ENCODE results near the gene BIRC7. TPM values are rescaled to one million over a fixed set of nuclear protein-coding genes. Genes with fewer than 3 reads are reported as not detected.
"Not testable (repeated sequence)": the region's sequence is repeated elsewhere in the genome, so short reads cannot be mapped to it uniquely, and the experiment has no call there.

BIRC7 gene
- total RNA-seq, 1 experiment from 2014 or later = not detected

- no peak for DNase-seq
- H3K4me3 ChIP-seq = no peak overlapping the region
- H3K9me3 ChIP-seq = no peaks in the 10 kb centered on the region
- H3K36me3 ChIP-seq = peaks cover 10% of the 10 kb centered on the region
- H3K27me3 ChIP-seq = no peaks in the 10 kb centered on the region; the same call in 1 of the 2 replicates
Observed at GRCh38 chr20:63219447-63219821, 16.3 kb upstream of the BIRC7 start.

- no peak overlapping the region for H3K4me3 ChIP-seq
- no peaks in the 10 kb centered on the region for H3K9me3 ChIP-seq
- no peaks in the 10 kb centered on the region; the same call in 1 of the 2 replicates for H3K27me3 ChIP-seq
- no peak for DNase-seq
- H3K36me3 ChIP-seq = peaks cover 4% of the 10 kb centered on the region
Observed at GRCh38 chr20:63219866-63220521, 15.7 kb upstream of the BIRC7 start.

GRCh38 chr20:63220696-63221399, 14.9 kb upstream of the BIRC7 start:
- no peak for DNase-seq
- Histone ChIP-seq H3K36me3 (no peaks in the 10 kb centered on the region), H3K27me3 (no peaks in the 10 kb centered on the region; the same call in 1 of the 2 replicates), H3K4me3 (no peak overlapping the region), H3K9me3 (no peaks in the 10 kb centered on the region)

GRCh38 chr20:63221400-63222053, 14.2 kb upstream of the BIRC7 start:
- not testable (repeated sequence) for DNase-seq, H3K9me3 ChIP-seq, H3K36me3 ChIP-seq, H3K27me3 ChIP-seq, H3K4me3 ChIP-seq

GRCh38 chr20:63222541-63222940, 13.2 kb upstream of the BIRC7 start:
- DNase-seq = no peak
- Histone ChIP-seq H3K9me3 (no peaks in the 10 kb centered on the region), H3K4me3 (no peak overlapping the region), H3K36me3 (no peaks in the 10 kb centered on the region), H3K27me3 (no peaks in the 10 kb centered on the region; the same call in 1 of the 2 replicates)

GRCh38 chr20:63223121-63223825, 12.4 kb upstream of the BIRC7 start:
- no peak for DNase-seq
- Histone ChIP-seq H3K36me3 (no peaks in the 10 kb centered on the region), H3K4me3 (no peak overlapping the region), H3K9me3 (no peaks in the 10 kb centered on the region), H3K27me3 (no peaks in the 10 kb centered on the region; the same call in 1 of the 2 replicates)

- Histone ChIP-seq H3K4me3 (no peak overlapping the region), H3K27me3 (no peaks in the 10 kb centered on the region; the same call in 1 of the 2 replicates), H3K9me3 (no peaks in the 10 kb centered on the region), H3K36me3 (no peaks in the 10 kb centered on the region)
- DNase-seq = no peak
Observed at GRCh38 chr20:63223826-63224207, 11.9 kb upstream of the BIRC7 start.

GRCh38 chr20:63224412-63225081, 11.2 kb upstream of the BIRC7 start:
- no peaks in the 10 kb centered on the region for H3K36me3 ChIP-seq
- no peaks in the 10 kb centered on the region; the same call in 1 of the 2 replicates for H3K27me3 ChIP-seq
- no peaks in the 10 kb centered on the region for H3K9me3 ChIP-seq
- DNase-seq = no peak
- H3K4me3 ChIP-seq = no peak overlapping the region

GRCh38 chr20:63225082-63225454, 10.6 kb upstream of the BIRC7 start:
- DNase-seq = no peak
- Histone ChIP-seq H3K27me3 (no peaks in the 10 kb centered on the region; the same call in 1 of the 2 replicates), H3K4me3 (no peak overlapping the region), H3K9me3 (no peaks in the 10 kb centered on the region), H3K36me3 (no peaks in the 10 kb centered on the region)

- DNase-seq = no peak
- Histone ChIP-seq H3K36me3 (no peaks in the 10 kb centered on the region), H3K4me3 (no peak overlapping the region), H3K27me3 (no peaks in the 10 kb centered on the region), H3K9me3 (no peaks in the 10 kb centered on the region)
Observed at GRCh38 chr20:63226042-63226943, 9.4 kb upstream of the BIRC7 start.

GRCh38 chr20:63227260-63227659, 8.4 kb upstream of the BIRC7 start:
- Histone ChIP-seq H3K27me3 (no peaks in the 10 kb centered on the region), H3K4me3 (no peak overlapping the region), H3K36me3 (no peaks in the 10 kb centered on the region), H3K9me3 (no peaks in the 10 kb centered on the region)
- no peak for DNase-seq

GRCh38 chr20:63228806-63229205, 6.9 kb upstream of the BIRC7 start:
- no peak for DNase-seq
- Histone ChIP-seq H3K27me3 (no peaks in the 10 kb centered on the region), H3K36me3 (no peaks in the 10 kb centered on the region), H3K4me3 (no peak overlapping the region), H3K9me3 (no peaks in the 10 kb centered on the region)

- H3K4me3 ChIP-seq = no peak overlapping the region
- no peaks in the 10 kb centered on the region for H3K9me3 ChIP-seq
- DNase-seq = no peak
- no peaks in the 10 kb centered on the region for H3K27me3 ChIP-seq
- H3K36me3 ChIP-seq = no peaks in the 10 kb centered on the region
Observed at GRCh38 chr20:63230800-63231268, 4.9 kb upstream of the BIRC7 start.

- Histone ChIP-seq H3K27me3 (no peaks in the 10 kb centered on the region), H3K4me3 (no peak overlapping the region), H3K9me3 (no peaks in the 10 kb centered on the region), H3K36me3 (no peaks in the 10 kb centered on the region)
- DNase-seq = peak; percentile 86
Observed at GRCh38 chr20:63232235-63233060, 3.3 kb upstream of the BIRC7 start.

- H3K36me3 ChIP-seq = no peaks in the 10 kb centered on the region
- no peak for DNase-seq
- H3K9me3 ChIP-seq = no peaks in the 10 kb centered on the region
- no peak overlapping the region for H3K4me3 ChIP-seq
- no peaks in the 10 kb centered on the region for H3K27me3 ChIP-seq
Observed at GRCh38 chr20:63233061-63233344, 2.7 kb upstream of the BIRC7 start.

Measured in MG63 (cell line).